Measurements from ENCODE around the gene XIRP1. TPM values are rescaled to one million over a fixed set of nuclear protein-coding genes. Genes with fewer than 3 reads are reported as not detected.

Gene XIRP1
- total and polyA plus RNA-seq, 4 donors, result 0.01 TPM; not detected in 3

DNA sequence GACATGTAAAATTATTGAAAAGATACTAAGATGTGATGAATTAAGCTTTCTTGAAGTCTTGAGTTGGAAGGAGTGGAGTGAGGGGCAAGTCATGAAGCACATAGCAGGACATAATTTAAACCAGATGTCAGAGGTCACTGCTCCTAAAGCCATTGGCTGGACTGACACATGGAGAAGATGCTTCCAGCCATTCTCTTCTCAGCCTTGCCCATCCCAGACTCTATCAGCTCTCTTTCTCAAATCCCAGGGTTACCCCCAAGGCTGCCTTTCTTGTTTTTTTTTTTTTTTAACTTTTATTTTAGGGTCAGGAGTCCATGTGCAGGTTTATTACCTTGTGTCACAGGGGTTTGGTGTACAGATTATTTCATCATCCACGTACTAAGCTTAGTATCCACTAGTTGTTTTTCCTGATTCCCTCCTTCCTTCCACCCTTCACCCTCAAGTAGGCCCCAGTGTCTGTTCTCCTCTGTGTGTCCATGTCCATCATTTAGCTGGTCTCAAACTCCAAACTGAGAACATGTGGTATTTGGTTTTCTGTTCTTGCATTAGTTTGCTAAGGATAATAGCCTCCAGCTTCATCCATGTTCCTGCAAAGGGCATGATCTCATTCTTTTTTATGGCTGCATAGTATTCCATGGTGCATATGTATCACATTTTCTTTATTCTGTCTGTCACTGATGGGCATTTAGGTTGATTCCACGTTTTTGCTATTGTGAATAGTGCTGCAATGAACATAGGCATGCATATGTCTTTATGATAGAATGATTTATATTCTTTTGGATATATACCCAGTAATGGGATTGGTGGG, 18.9 kb downstream of the XIRP1 start:
- Histone ChIP-seq H3K36me3 (ENCODE audit: control insufficient read depth in 4 of 4, insufficient read depth in 3 of 4, low read depth in 1 of 4, low read length in 3 of 4) (no peaks in the 10 kb centered on the region), H3K4me3 (ENCODE audit: low read depth in 1 of 3, low read length in 3 of 3) (no peak overlapping the region), H3K9ac (ENCODE audit: low read depth in 1 of 2, low read length in 2 of 2) (no peak overlapping the region), H3K27me3 (ENCODE audit: control insufficient read depth in 4 of 4, insufficient read depth in 4 of 4, low read length in 3 of 4) (no peaks in the 10 kb centered on the region), H3K27ac (ENCODE audit: low read depth in 1 of 2, low read length in 2 of 2) (no peak overlapping the region), H3K4me1 (ENCODE audit: control insufficient read depth in 4 of 4, insufficient read depth in 4 of 4, low read length in 3 of 4) (peaks cover 5 to 14% (median 11%) of the 10 kb centered on the region in 4 donors), H3K9me3 (ENCODE audit: control insufficient read depth in 4 of 4, low read length in 3 of 4) (no peaks in the 10 kb centered on the region)
- WGBS, result 73% methylated on average over 2 of the region's 2 CpGs
- no peak for TF ChIP-seq FOXA2 (IDR thresholded peaks at IDR 0.05)
- no peak for TF ChIP-seq NR2F2 (IDR thresholded peaks at IDR 0.05)
- no peak for TF ChIP-seq RAD21 (IDR thresholded peaks at IDR 0.05)
- no peak for TF ChIP-seq HNF4A (conservative IDR thresholded peaks at IDR 0.05)
- TF ChIP-seq RXRA (IDR thresholded peaks at IDR 0.05), result no peak
- TF ChIP-seq, protein P1, sequence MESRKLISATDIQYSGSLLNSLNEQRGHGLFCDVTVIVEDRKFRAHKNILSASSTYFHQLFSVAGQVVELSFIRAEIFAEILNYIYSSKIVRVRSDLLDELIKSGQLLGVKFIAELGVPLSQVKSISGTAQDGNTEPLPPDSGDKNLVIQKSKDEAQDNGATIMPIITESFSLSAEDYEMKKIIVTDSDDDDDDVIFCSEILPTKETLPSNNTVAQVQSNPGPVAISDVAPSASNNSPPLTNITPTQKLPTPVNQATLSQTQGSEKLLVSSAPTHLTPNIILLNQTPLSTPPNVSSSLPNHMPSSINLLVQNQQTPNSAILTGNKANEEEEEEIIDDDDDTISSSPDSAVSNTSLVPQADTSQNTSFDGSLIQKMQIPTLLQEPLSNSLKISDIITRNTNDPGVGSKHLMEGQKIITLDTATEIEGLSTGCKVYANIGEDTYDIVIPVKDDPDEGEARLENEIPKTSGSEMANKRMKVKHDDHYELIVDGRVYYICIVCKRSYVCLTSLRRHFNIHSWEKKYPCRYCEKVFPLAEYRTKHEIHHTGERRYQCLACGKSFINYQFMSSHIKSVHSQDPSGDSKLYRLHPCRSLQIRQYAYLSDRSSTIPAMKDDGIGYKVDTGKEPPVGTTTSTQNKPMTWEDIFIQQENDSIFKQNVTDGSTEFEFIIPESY (IDR thresholded peaks at IDR 0.05), result no peak
- TF ChIP-seq, protein P2, sequence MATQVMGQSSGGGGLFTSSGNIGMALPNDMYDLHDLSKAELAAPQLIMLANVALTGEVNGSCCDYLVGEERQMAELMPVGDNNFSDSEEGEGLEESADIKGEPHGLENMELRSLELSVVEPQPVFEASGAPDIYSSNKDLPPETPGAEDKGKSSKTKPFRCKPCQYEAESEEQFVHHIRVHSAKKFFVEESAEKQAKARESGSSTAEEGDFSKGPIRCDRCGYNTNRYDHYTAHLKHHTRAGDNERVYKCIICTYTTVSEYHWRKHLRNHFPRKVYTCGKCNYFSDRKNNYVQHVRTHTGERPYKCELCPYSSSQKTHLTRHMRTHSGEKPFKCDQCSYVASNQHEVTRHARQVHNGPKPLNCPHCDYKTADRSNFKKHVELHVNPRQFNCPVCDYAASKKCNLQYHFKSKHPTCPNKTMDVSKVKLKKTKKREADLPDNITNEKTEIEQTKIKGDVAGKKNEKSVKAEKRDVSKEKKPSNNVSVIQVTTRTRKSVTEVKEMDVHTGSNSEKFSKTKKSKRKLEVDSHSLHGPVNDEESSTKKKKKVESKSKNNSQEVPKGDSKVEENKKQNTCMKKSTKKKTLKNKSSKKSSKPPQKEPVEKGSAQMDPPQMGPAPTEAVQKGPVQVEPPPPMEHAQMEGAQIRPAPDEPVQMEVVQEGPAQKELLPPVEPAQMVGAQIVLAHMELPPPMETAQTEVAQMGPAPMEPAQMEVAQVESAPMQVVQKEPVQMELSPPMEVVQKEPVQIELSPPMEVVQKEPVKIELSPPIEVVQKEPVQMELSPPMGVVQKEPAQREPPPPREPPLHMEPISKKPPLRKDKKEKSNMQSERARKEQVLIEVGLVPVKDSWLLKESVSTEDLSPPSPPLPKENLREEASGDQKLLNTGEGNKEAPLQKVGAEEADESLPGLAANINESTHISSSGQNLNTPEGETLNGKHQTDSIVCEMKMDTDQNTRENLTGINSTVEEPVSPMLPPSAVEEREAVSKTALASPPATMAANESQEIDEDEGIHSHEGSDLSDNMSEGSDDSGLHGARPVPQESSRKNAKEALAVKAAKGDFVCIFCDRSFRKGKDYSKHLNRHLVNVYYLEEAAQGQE (IDR thresholded peaks at IDR 0.05), result no peak
- no peak for TF ChIP-seq FOXA1 (IDR thresholded peaks at IDR 0.05)
- TF ChIP-seq YY1 (IDR thresholded peaks at IDR 0.05), result no peak
- no peak for TF ChIP-seq HNF4G (IDR thresholded peaks at IDR 0.05)
- TF ChIP-seq EGR1 (IDR thresholded peaks at IDR 0.05; ENCODE audit: low read depth in 2 of 2), result no peak
- no peak for TF ChIP-seq TAF1 (conservative IDR thresholded peaks at IDR 0.05)
- no peak for TF ChIP-seq GABPA (IDR thresholded peaks at IDR 0.05 in 1 of 2, conservative IDR thresholded peaks at IDR 0.05 in 1 of 2)
- TF ChIP-seq JUND (IDR thresholded peaks at IDR 0.05), result no peak
- TF ChIP-seq, protein P3, sequence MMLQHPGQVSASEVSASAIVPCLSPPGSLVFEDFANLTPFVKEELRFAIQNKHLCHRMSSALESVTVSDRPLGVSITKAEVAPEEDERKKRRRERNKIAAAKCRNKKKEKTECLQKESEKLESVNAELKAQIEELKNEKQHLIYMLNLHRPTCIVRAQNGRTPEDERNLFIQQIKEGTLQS (IDR thresholded peaks at IDR 0.05), result no peak
- TF ChIP-seq, protein P4, sequence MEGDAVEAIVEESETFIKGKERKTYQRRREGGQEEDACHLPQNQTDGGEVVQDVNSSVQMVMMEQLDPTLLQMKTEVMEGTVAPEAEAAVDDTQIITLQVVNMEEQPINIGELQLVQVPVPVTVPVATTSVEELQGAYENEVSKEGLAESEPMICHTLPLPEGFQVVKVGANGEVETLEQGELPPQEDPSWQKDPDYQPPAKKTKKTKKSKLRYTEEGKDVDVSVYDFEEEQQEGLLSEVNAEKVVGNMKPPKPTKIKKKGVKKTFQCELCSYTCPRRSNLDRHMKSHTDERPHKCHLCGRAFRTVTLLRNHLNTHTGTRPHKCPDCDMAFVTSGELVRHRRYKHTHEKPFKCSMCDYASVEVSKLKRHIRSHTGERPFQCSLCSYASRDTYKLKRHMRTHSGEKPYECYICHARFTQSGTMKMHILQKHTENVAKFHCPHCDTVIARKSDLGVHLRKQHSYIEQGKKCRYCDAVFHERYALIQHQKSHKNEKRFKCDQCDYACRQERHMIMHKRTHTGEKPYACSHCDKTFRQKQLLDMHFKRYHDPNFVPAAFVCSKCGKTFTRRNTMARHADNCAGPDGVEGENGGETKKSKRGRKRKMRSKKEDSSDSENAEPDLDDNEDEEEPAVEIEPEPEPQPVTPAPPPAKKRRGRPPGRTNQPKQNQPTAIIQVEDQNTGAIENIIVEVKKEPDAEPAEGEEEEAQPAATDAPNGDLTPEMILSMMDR (IDR thresholded peaks at IDR 0.05; ENCODE audit: low read depth, low read length, missing input control), result no peak
- TF ChIP-seq SP1 (IDR thresholded peaks at IDR 0.05), result no peak
- TF ChIP-seq, protein P5, sequence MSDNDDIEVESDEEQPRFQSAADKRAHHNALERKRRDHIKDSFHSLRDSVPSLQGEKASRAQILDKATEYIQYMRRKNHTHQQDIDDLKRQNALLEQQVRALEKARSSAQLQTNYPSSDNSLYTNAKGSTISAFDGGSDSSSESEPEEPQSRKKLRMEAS (IDR thresholded peaks at IDR 0.05), result no peak
- DNase-seq (ENCODE audit: low spot score), result no peak
